ENCODE results near the gene SLC7A11. TPM values are rescaled to one million over a fixed set of nuclear protein-coding genes. Genes with fewer than 3 reads are reported as not detected.
"Not testable (repeated sequence)": the region's sequence is repeated elsewhere in the genome, so short reads cannot be mapped to it uniquely, and the experiment has no call there.

SLC7A11 gene
- total and polyA plus RNA-seq, 2 experiments from 2014 or later, result 5.1 to 24.3 TPM

- H2AFZ ChIP-seq, result peak overlapping the region; percentile 44
These were observed 671 bp downstream of the SLC7A11 start for GRCh38 chr4:138241281-138242075.

DNA sequence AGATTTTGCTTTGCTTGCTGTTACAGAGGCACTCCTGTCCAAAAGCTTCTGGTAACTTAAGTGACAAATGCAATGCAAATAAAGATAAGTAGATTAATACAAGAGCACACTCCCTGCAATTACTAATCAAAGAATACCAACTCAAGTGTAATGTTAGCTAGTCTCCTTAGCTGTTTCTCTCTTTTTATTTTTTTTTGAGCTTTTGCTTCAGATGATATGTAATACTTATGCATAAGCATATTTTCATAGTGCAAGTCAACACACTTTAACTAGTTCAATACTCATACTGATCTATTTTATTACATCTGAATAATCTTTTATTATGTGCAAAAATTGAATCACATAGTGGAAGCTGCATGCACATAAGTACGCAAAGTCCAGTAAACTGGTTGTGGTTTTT, 2.7 kb downstream of the SLC7A11 start:
- no peak overlapping the region for H3K27ac ChIP-seq
- peaks cover 29% of the 10 kb centered on the region for H3K79me2 ChIP-seq
- H3K4me3 ChIP-seq, result no peak overlapping the region

More at GRCh38 chr4:138241281-138242075, 671 bp downstream of the SLC7A11 start:
- H3K79me2 ChIP-seq, result peaks cover 29% of the 10 kb centered on the region
- TF ChIP-seq CTCF (IDR thresholded peaks at IDR 0.05; ENCODE audit: poor library complexity) (no peak), EZH2 (IDR thresholded peaks at IDR 0.05; ENCODE audit: borderline replicate concordance) (no peak), EZH2phosphoT487 (IDR thresholded peaks at IDR 0.05; ENCODE audit: low read depth, severe bottlenecking, unreplicated experiment) (no peak)
- H3K27ac ChIP-seq, result peak overlapping the region; percentile 75
- peak overlapping the region; percentile 49 for H3K4me3 ChIP-seq
- H3K27me3 ChIP-seq, result no peaks in the 10 kb centered on the region
- H3K4me2 ChIP-seq, result peak overlapping the region; percentile 79
- H3K9me2 ChIP-seq (replicated peaks; ENCODE audit: insufficient read depth), result no peaks in the 10 kb centered on the region
- no peaks in the 10 kb centered on the region for H4K20me1 ChIP-seq (ENCODE audit: insufficient read depth, poor library complexity, severe bottlenecking)
- WGBS (ENCODE audit: low lambda C conversion rate, missing lambda C conversion rate), result 17% methylated on average over 13 of the region's 13 CpGs
- H3K36me3 ChIP-seq (replicated peaks; ENCODE audit: insufficient read depth, low read depth), result no peaks in the 10 kb centered on the region
- H3K4me1 ChIP-seq (ENCODE audit: insufficient read depth), result peaks cover 4% of the 10 kb centered on the region
- no peaks in the 10 kb centered on the region for H3K9me3 ChIP-seq (ENCODE audit: low read depth)
- peak; percentile 42 for DNase-seq (ENCODE audit: low spot score)

DNA sequence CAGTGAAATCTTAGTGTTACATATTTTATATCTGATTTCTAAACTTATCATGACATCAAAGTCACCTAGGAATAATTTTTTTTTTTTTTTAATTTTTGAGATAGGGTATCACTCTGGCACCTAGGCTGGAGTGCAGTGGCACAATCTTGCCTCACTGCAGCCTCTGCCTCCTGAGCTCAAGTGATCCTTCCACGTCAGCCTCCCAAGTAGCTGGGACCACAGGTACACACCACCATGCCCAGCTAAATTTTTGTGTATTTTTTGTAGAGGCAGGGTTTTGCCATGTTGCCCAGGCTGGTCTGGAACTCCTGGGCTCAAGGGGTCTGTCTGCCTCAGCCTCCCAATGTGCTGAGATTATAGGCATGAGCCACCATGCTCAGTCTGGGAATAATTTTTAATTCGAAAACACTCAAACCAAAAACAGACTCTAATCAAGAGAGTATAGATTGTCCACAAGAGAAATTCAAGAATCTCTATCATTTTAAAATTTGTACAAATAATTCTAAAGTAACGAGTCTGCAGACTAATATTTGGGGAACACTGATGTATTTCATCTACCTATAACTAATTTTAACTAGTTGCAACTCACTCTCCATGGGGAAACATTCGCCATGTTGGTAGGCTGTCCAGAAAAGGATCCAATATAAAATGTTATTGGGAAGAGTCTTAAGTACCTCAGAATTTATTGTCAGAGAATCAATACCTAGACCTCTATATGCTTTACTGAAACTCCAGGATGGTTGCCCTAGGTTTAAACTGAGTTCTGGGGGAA, 3.4 kb downstream of the SLC7A11 start:
- H3K4me3 ChIP-seq, result no peak overlapping the region
- TF ChIP-seq EZH2phosphoT487 (IDR thresholded peaks at IDR 0.05; ENCODE audit: low read depth, severe bottlenecking, unreplicated experiment) (no peak), CTCF (IDR thresholded peaks at IDR 0.05; ENCODE audit: poor library complexity) (no peak), EZH2 (IDR thresholded peaks at IDR 0.05; ENCODE audit: borderline replicate concordance) (no peak)
- 98% methylated on average over 4 of the region's 4 CpGs for WGBS (ENCODE audit: low lambda C conversion rate, missing lambda C conversion rate)
- no peaks in the 10 kb centered on the region for H3K9me3 ChIP-seq (ENCODE audit: low read depth)
- H2AFZ ChIP-seq, result no peak overlapping the region
- peak overlapping the region; percentile 79 for H3K4me2 ChIP-seq
- peaks cover 29% of the 10 kb centered on the region for H3K79me2 ChIP-seq
- H4K20me1 ChIP-seq (ENCODE audit: insufficient read depth, poor library complexity, severe bottlenecking), result no peaks in the 10 kb centered on the region
- H3K9me2 ChIP-seq (replicated peaks; ENCODE audit: insufficient read depth), result no peaks in the 10 kb centered on the region
- H3K36me3 ChIP-seq (replicated peaks; ENCODE audit: insufficient read depth, low read depth), result no peaks in the 10 kb centered on the region
- H3K27ac ChIP-seq, result no peak overlapping the region
- H3K4me1 ChIP-seq (ENCODE audit: insufficient read depth), result peaks cover 9% of the 10 kb centered on the region
- DNase-seq (ENCODE audit: low spot score), result no peak
- no peaks in the 10 kb centered on the region for H3K27me3 ChIP-seq

More for the DNA sequence above, 2.7 kb downstream of the SLC7A11 start:
- Histone ChIP-seq H3K4me2 (peak overlapping the region; percentile 79), H2AFZ (no peak overlapping the region), H3K27me3 (no peaks in the 10 kb centered on the region), H3K4me1 (ENCODE audit: insufficient read depth) (peaks cover 9% of the 10 kb centered on the region), H3K9me3 (ENCODE audit: low read depth) (no peaks in the 10 kb centered on the region), H3K9me2 (replicated peaks; ENCODE audit: insufficient read depth) (no peaks in the 10 kb centered on the region), H3K36me3 (replicated peaks; ENCODE audit: insufficient read depth, low read depth) (no peaks in the 10 kb centered on the region), H4K20me1 (ENCODE audit: insufficient read depth, poor library complexity, severe bottlenecking) (no peaks in the 10 kb centered on the region)
- TF ChIP-seq EZH2 (IDR thresholded peaks at IDR 0.05; ENCODE audit: borderline replicate concordance) (no peak), EZH2phosphoT487 (IDR thresholded peaks at IDR 0.05; ENCODE audit: low read depth, severe bottlenecking, unreplicated experiment) (no peak), CTCF (IDR thresholded peaks at IDR 0.05; ENCODE audit: poor library complexity) (no peak)
- 0% methylated on average over 1 of the region's 1 CpG for WGBS (ENCODE audit: low lambda C conversion rate, missing lambda C conversion rate)
- DNase-seq (ENCODE audit: low spot score), result no peak

- H3K79me2 ChIP-seq, result peaks cover 29% of the 10 kb centered on the region
- not testable (repeated sequence) for H3K27me3 ChIP-seq; H3K4me2 ChIP-seq; H3K9me2 ChIP-seq (replicated peaks; ENCODE audit: insufficient read depth); H3K36me3 ChIP-seq (replicated peaks; ENCODE audit: insufficient read depth, low read depth); H3K4me3 ChIP-seq; DNase-seq (ENCODE audit: low spot score); H2AFZ ChIP-seq; H3K27ac ChIP-seq; H4K20me1 ChIP-seq (ENCODE audit: insufficient read depth, poor library complexity, severe bottlenecking); H3K4me1 ChIP-seq (ENCODE audit: insufficient read depth); H3K9me3 ChIP-seq (ENCODE audit: low read depth)
- WGBS (ENCODE audit: low lambda C conversion rate, missing lambda C conversion rate), result 96% methylated on average over 7 of the region's 7 CpGs
These were observed 5.0 kb downstream of the SLC7A11 start for GRCh38 chr4:138237132-138237531.
